Upper lobe of right lung (tissue), 1 donor: ENCODE measurements around the gene PNO1. TPM values are rescaled to one million over a fixed set of nuclear protein-coding genes. Genes with fewer than 3 reads are reported as not detected.

Source experiments
- ATAC-seq: fragments of 200-7000 bp; cut with Tn5 transposase; one replicate; pipeline ENCODE4 v1.9.1; 2020; ENCODE audit warnings: mild to moderate bottlenecking, moderate library complexity
- DNase-seq: peaks from one replicate; pipeline ENCODE4 v3.0.0-alpha.2; 2020
- H3K27ac ChIP-seq: fragments of 200-600 bp; one replicate; pipeline ENCODE4 v1.8.0; 2022
- H3K27me3 ChIP-seq: fragments of 200-600 bp; one replicate; pipeline ENCODE4 v1.8.0; 2022; ENCODE audit warnings: mild to moderate bottlenecking
- H3K36me3 ChIP-seq: fragments of 200-600 bp; one replicate; pipeline ENCODE4 v1.8.0; 2022
- H3K4me1 ChIP-seq: fragments of 200-600 bp; one replicate; pipeline ENCODE4 v1.8.0; 2022
- H3K4me3 ChIP-seq: fragments of 200-600 bp; one replicate; pipeline ENCODE4 v1.8.0; 2022; ENCODE audit warnings: mild to moderate bottlenecking
- H3K9me3 ChIP-seq: fragments of 200-600 bp; one replicate; pipeline ENCODE4 v1.8.0; 2022
- CTCF ChIP-seq: fragments of 200-600 bp; IDR thresholded peaks from one replicate; pipeline ENCODE4 v1.8.0; 2022; ENCODE audit warnings: antibody characterized with exemption
- intact Hi-C: fragments of 100-400 bp; cut with DNase I; formaldehyde crosslinking; loops from one replicate; pipeline ENCODE4 v1.11.0; 2022
- total RNA-seq: library from RNA; stranded (reverse); fragmentation: NEBNext Ultra II Directional; extraction: Animal tissue kit (Norgen Biotek cat#: 25700); gene quantifications from one replicate; pipeline ENCODE4 v1.2.1, GENCODE V29; 2021
- donor health status: DM: no; HTN: yes; CAD: no; lungs with severe emphysema.

The PNO1 gene
- total RNA-seq, 1 donor from 2014 or later = 12.0 TPM

GRCh38 chr2:68127358-68128242 lies 30.1 kb upstream of the PNO1 start:
- Histone ChIP-seq H3K27me3 (no peaks in the 10 kb centered on the region), H3K27ac (no peak overlapping the region), H3K36me3 (peaks cover 12% of the 10 kb centered on the region), H3K9me3 (no peaks in the 10 kb centered on the region), H3K4me3 (no peak overlapping the region), H3K4me1 (no peaks in the 10 kb centered on the region)
- no peak for ATAC-seq
- intact Hi-C loops = no loop called here
- TF ChIP-seq CTCF = no peak
- DNase-seq = no peak

GRCh38 chr2:68134120-68134519 lies 23.6 kb upstream of the PNO1 start:
- Histone ChIP-seq H3K4me3 (no peak overlapping the region), H3K27me3 (no peaks in the 10 kb centered on the region), H3K4me1 (no peaks in the 10 kb centered on the region), H3K9me3 (no peaks in the 10 kb centered on the region), H3K36me3 (peaks cover 31% of the 10 kb centered on the region), H3K27ac (no peak overlapping the region)
- intact Hi-C loops = no loop called here
- no peak for ATAC-seq
- TF ChIP-seq CTCF = no peak
- no peak for DNase-seq

- H3K27ac ChIP-seq = no peak overlapping the region
- no peaks in the 10 kb centered on the region for H3K9me3 ChIP-seq
- ATAC-seq (no peak), DNase-seq (no peak)
- no peak overlapping the region for H3K4me3 ChIP-seq
- H3K36me3 ChIP-seq = peaks cover 31% of the 10 kb centered on the region
- no peaks in the 10 kb centered on the region for H3K4me1 ChIP-seq
- TF ChIP-seq CTCF = no peak
- no peaks in the 10 kb centered on the region for H3K27me3 ChIP-seq
- intact Hi-C loops = no loop called here
Measured at GRCh38 chr2:68134554-68134953, 23.1 kb upstream of the PNO1 start.

GRCh38 chr2:68135448-68136320 lies 22.0 kb upstream of the PNO1 start:
- no peak for ATAC-seq
- Histone ChIP-seq H3K27ac (no peak overlapping the region), H3K36me3 (peaks cover 26% of the 10 kb centered on the region), H3K9me3 (no peaks in the 10 kb centered on the region), H3K4me1 (no peaks in the 10 kb centered on the region), H3K4me3 (no peak overlapping the region), H3K27me3 (no peaks in the 10 kb centered on the region)
- no peak for DNase-seq
- TF ChIP-seq CTCF = no peak
- intact Hi-C loops = no loop called here

GRCh38 chr2:68141875-68142274 lies 15.8 kb upstream of the PNO1 start:
- Histone ChIP-seq H3K4me1 (no peaks in the 10 kb centered on the region), H3K9me3 (no peaks in the 10 kb centered on the region), H3K27me3 (no peaks in the 10 kb centered on the region), H3K36me3 (peaks cover 10% of the 10 kb centered on the region), H3K4me3 (no peak overlapping the region), H3K27ac (no peak overlapping the region)
- intact Hi-C loops = no loop called here
- DNase-seq (no peak), ATAC-seq (no peak)
- TF ChIP-seq CTCF = no peak
